ENCODE results near the gene GDF7.

The GDF7 gene

GRCh38 chr2:20677301-20678085, 10.5 kb downstream of the GDF7 start:
- DNase-seq: no peak
- Mint-ChIP-seq H3K4me3 (no peak overlapping the region), H3K4me1 (ENCODE audit: low read depth) (no peaks in the 10 kb centered on the region), H3K27ac (no peak overlapping the region), H3K36me3 (ENCODE audit: low read depth) (peaks cover 23% of the 10 kb centered on the region), H3K9me3 (no peaks in the 10 kb centered on the region), H3K27me3 (peaks cover 17% of the 10 kb centered on the region)

- no peak for DNase-seq
- Mint-ChIP-seq H3K9me3 (no peaks in the 10 kb centered on the region), H3K4me3 (no peak overlapping the region), H3K27me3 (peaks cover 11% of the 10 kb centered on the region), H3K27ac (no peak overlapping the region), H3K4me1 (ENCODE audit: low read depth) (no peaks in the 10 kb centered on the region), H3K36me3 (ENCODE audit: low read depth) (peaks cover 28% of the 10 kb centered on the region)
These were observed 11.1 kb downstream of the GDF7 start for GRCh38 chr2:20678086-20678395.

- peaks cover 4% of the 10 kb centered on the region for H3K27me3 Mint-ChIP-seq
- peaks cover 35% of the 10 kb centered on the region for H3K36me3 Mint-ChIP-seq (ENCODE audit: low read depth)
- DNase-seq: no peak
- no peaks in the 10 kb centered on the region for H3K4me1 Mint-ChIP-seq (ENCODE audit: low read depth)
- H3K9me3 Mint-ChIP-seq: no peaks in the 10 kb centered on the region
- no peak overlapping the region for H3K27ac Mint-ChIP-seq
- H3K4me3 Mint-ChIP-seq: no peak overlapping the region
These were observed 11.8 kb downstream of the GDF7 start for GRCh38 chr2:20678780-20679179.

- no peaks in the 10 kb centered on the region for H3K4me1 Mint-ChIP-seq (ENCODE audit: low read depth)
- no peak overlapping the region for H3K27ac Mint-ChIP-seq
- no peak overlapping the region for H3K4me3 Mint-ChIP-seq
- no peaks in the 10 kb centered on the region for H3K9me3 Mint-ChIP-seq
- DNase-seq: no peak
- no peaks in the 10 kb centered on the region for H3K27me3 Mint-ChIP-seq
- H3K36me3 Mint-ChIP-seq (ENCODE audit: low read depth): peaks cover 52% of the 10 kb centered on the region
These were observed 13.9 kb downstream of the GDF7 start for GRCh38 chr2:20680744-20681375.

GRCh38 chr2:20682167-20682920, 15.4 kb downstream of the GDF7 start:
- Mint-ChIP-seq H3K4me1 (ENCODE audit: low read depth) (no peaks in the 10 kb centered on the region), H3K27ac (no peak overlapping the region), H3K36me3 (ENCODE audit: low read depth) (peaks cover 65% of the 10 kb centered on the region), H3K4me3 (no peak overlapping the region), H3K9me3 (no peaks in the 10 kb centered on the region), H3K27me3 (no peaks in the 10 kb centered on the region)
- no peak for DNase-seq

- DNase-seq: no peak
- H3K4me3 Mint-ChIP-seq: no peak overlapping the region
- peaks cover 83% of the 10 kb centered on the region for H3K36me3 Mint-ChIP-seq (ENCODE audit: low read depth)
- no peaks in the 10 kb centered on the region for H3K9me3 Mint-ChIP-seq
- H3K27me3 Mint-ChIP-seq: no peaks in the 10 kb centered on the region
- H3K4me1 Mint-ChIP-seq (ENCODE audit: low read depth): no peaks in the 10 kb centered on the region
- no peak overlapping the region for H3K27ac Mint-ChIP-seq
These were observed 17.7 kb downstream of the GDF7 start for GRCh38 chr2:20684581-20685063.

GRCh38 chr2:20687260-20687832, 20.4 kb downstream of the GDF7 start:
- H3K9me3 Mint-ChIP-seq: no peaks in the 10 kb centered on the region
- no peaks in the 10 kb centered on the region for H3K27me3 Mint-ChIP-seq
- no peak overlapping the region for H3K27ac Mint-ChIP-seq
- no peaks in the 10 kb centered on the region for H3K4me1 Mint-ChIP-seq (ENCODE audit: low read depth)
- peaks cover 89% of the 10 kb centered on the region for H3K36me3 Mint-ChIP-seq (ENCODE audit: low read depth)
- no peak for DNase-seq
- H3K4me3 Mint-ChIP-seq: no peak overlapping the region

GRCh38 chr2:20689428-20690264, 22.7 kb downstream of the GDF7 start:
- no peaks in the 10 kb centered on the region for H3K4me1 Mint-ChIP-seq (ENCODE audit: low read depth)
- peaks cover 79% of the 10 kb centered on the region for H3K36me3 Mint-ChIP-seq (ENCODE audit: low read depth)
- no peaks in the 10 kb centered on the region for H3K27me3 Mint-ChIP-seq
- H3K27ac Mint-ChIP-seq: no peak overlapping the region
- no peak for DNase-seq
- no peaks in the 10 kb centered on the region for H3K9me3 Mint-ChIP-seq
- no peak overlapping the region for H3K4me3 Mint-ChIP-seq

- Mint-ChIP-seq H3K9me3 (no peaks in the 10 kb centered on the region), H3K36me3 (ENCODE audit: low read depth) (peaks cover 78% of the 10 kb centered on the region), H3K4me3 (no peak overlapping the region), H3K27me3 (no peaks in the 10 kb centered on the region), H3K4me1 (ENCODE audit: low read depth) (no peaks in the 10 kb centered on the region), H3K27ac (no peak overlapping the region)
- no peak for DNase-seq
These were observed 24.3 kb downstream of the GDF7 start for GRCh38 chr2:20691076-20691734.

- H3K27ac Mint-ChIP-seq: no peak overlapping the region
- no peak overlapping the region for H3K4me3 Mint-ChIP-seq
- H3K27me3 Mint-ChIP-seq: no peaks in the 10 kb centered on the region
- peaks cover 74% of the 10 kb centered on the region for H3K36me3 Mint-ChIP-seq (ENCODE audit: low read depth)
- DNase-seq: no peak
- no peaks in the 10 kb centered on the region for H3K4me1 Mint-ChIP-seq (ENCODE audit: low read depth)
- no peaks in the 10 kb centered on the region for H3K9me3 Mint-ChIP-seq
These were observed 25.1 kb downstream of the GDF7 start for GRCh38 chr2:20692081-20692480.

- peaks cover 70% of the 10 kb centered on the region for H3K36me3 Mint-ChIP-seq (ENCODE audit: low read depth)
- no peak overlapping the region for H3K4me3 Mint-ChIP-seq
- no peak overlapping the region for H3K27ac Mint-ChIP-seq
- H3K27me3 Mint-ChIP-seq: no peaks in the 10 kb centered on the region
- no peak for DNase-seq
- H3K9me3 Mint-ChIP-seq: no peaks in the 10 kb centered on the region
- H3K4me1 Mint-ChIP-seq (ENCODE audit: low read depth): no peaks in the 10 kb centered on the region
These were observed 26.4 kb downstream of the GDF7 start for GRCh38 chr2:20693317-20693716.

GRCh38 chr2:20696366-20696765, 29.4 kb downstream of the GDF7 start:
- Mint-ChIP-seq H3K4me1 (ENCODE audit: low read depth) (no peaks in the 10 kb centered on the region), H3K27me3 (no peaks in the 10 kb centered on the region), H3K9me3 (no peaks in the 10 kb centered on the region), H3K36me3 (ENCODE audit: low read depth) (peaks cover 66% of the 10 kb centered on the region), H3K4me3 (no peak overlapping the region), H3K27ac (no peak overlapping the region)
- no peak for DNase-seq

- Mint-ChIP-seq H3K27ac (no peak overlapping the region), H3K9me3 (no peaks in the 10 kb centered on the region), H3K27me3 (no peaks in the 10 kb centered on the region), H3K4me3 (no peak overlapping the region), H3K4me1 (ENCODE audit: low read depth) (no peaks in the 10 kb centered on the region), H3K36me3 (ENCODE audit: low read depth) (peaks cover 66% of the 10 kb centered on the region)
- no peak for DNase-seq
These were observed 30.5 kb downstream of the GDF7 start for GRCh38 chr2:20697322-20697934.
